WTC11 (cell line): ENCODE results near the gene NMRK1. TPM values are rescaled to one million over a fixed set of nuclear protein-coding genes. Genes with fewer than 3 reads are reported as not detected.

Experiments used
- ATAC-seq: fragments of 200-7000 bp; cut with Tn5 transposase; 2 replicates; pipeline ENCODE4 v1.10.0; 2021; ENCODE audit warnings: mild to moderate bottlenecking, moderate library complexity
- CTCF ChIA-PET: fragments of 300-600 bp; sonication (Branson Sonifier 250); formaldehyde crosslinking; loops from one replicate; lab custom pipeline; 2021; ENCODE audit warnings: antibody characterized with exemption; lab: Charles Lee
- POLR2A ChIA-PET: fragments of 350-600 bp; sonication (Branson Sonifier 250); formaldehyde crosslinking; loops from one replicate; lab custom pipeline; 2021; ENCODE audit warnings: antibody characterized with exemption; lab: Charles Lee
- DNase-seq: peaks from one replicate; pipeline ENCODE4 v3.0.0; 2021; ENCODE audit warnings: low spot score
- H3K27ac Mint-ChIP-seq: 2 replicates; pipeline ENCODE4 v1.8.0; 2021; ENCODE audit warnings: mixed read lengths
- H3K27me3 Mint-ChIP-seq: 2 replicates; pipeline ENCODE4 v1.8.0; 2021; ENCODE audit warnings: low read depth, mild to moderate bottlenecking, moderate library complexity, mixed read lengths
- H3K36me3 Mint-ChIP-seq: 2 replicates; pipeline ENCODE4 v1.8.0; 2021; ENCODE audit warnings: mixed read lengths
- H3K4me1 Mint-ChIP-seq: 2 replicates; pipeline ENCODE4 v1.8.0; 2022; ENCODE audit warnings: mixed read lengths
- H3K4me3 Mint-ChIP-seq: 2 replicates; pipeline ENCODE4 v1.8.0; 2021; ENCODE audit warnings: mild to moderate bottlenecking, moderate library complexity, mixed read lengths
- H3K9me3 Mint-ChIP-seq: 2 replicates; pipeline ENCODE4 v1.8.0; 2021; ENCODE audit warnings: mixed read lengths
- ARID4B ChIP-seq: sonication (generic); formaldehyde crosslinking; IDR thresholded peaks from 2 replicates; pipeline ENCODE4 v1.8.0; 2023; ENCODE audit warnings: missing genetic modification reagents, mild to moderate bottlenecking, borderline replicate concordance
- ATF3 ChIP-seq: sonication (generic); formaldehyde crosslinking; conservative IDR thresholded peaks from 2 replicates; pipeline ENCODE4 v1.8.1; 2022; ENCODE audit warnings: mild to moderate bottlenecking, missing genetic modification reagents
- ATF6 ChIP-seq: sonication (generic); formaldehyde crosslinking; IDR thresholded peaks from 2 replicates; pipeline ENCODE4 v1.8.1; 2023; ENCODE audit warnings: mild to moderate bottlenecking, missing genetic modification reagents
- E2F1 ChIP-seq: sonication (generic); formaldehyde crosslinking; IDR thresholded peaks from 2 replicates; pipeline ENCODE4 v1.8.0; 2022; ENCODE audit warnings: mild to moderate bottlenecking, missing genetic modification reagents
- ERG ChIP-seq: fragments of 250-450 bp; sonication (Bioruptor Pico); IDR thresholded peaks from 2 replicates; pipeline ENCODE4 v1.8.0; 2021; ENCODE audit warnings: mild to moderate bottlenecking
- GABPB1 ChIP-seq: sonication (generic); formaldehyde crosslinking; IDR thresholded peaks from 2 replicates; pipeline ENCODE4 v1.8.1; 2023; ENCODE audit warnings: mild to moderate bottlenecking, missing genetic modification reagents
- MYBL2 ChIP-seq: sonication (generic); formaldehyde crosslinking; IDR thresholded peaks from 2 replicates; pipeline ENCODE4 v1.8.1; 2023; ENCODE audit warnings: mild to moderate bottlenecking, moderate library complexity, missing genetic modification reagents
- SMAD4 ChIP-seq: sonication (generic); formaldehyde crosslinking; IDR thresholded peaks from 2 replicates; pipeline ENCODE4 v1.8.0; 2022; ENCODE audit warnings: mild to moderate bottlenecking, missing genetic modification reagents
- TEAD1 ChIP-seq: sonication (generic); formaldehyde crosslinking; IDR thresholded peaks from 2 replicates; pipeline ENCODE4 v1.8.0; 2022; ENCODE audit warnings: mild to moderate bottlenecking, missing genetic modification reagents
- USF1 ChIP-seq: sonication (generic); formaldehyde crosslinking; IDR thresholded peaks from 2 replicates; pipeline ENCODE4 v1.8.0; 2022; ENCODE audit warnings: mild to moderate bottlenecking, missing genetic modification reagents
- ZNF121 ChIP-seq: sonication (generic); formaldehyde crosslinking; IDR thresholded peaks from 2 replicates; pipeline ENCODE4 v1.8.0; 2023; ENCODE audit warnings: missing genetic modification reagents
- ZNF138 ChIP-seq: sonication (generic); formaldehyde crosslinking; conservative IDR thresholded peaks from 2 replicates; pipeline ENCODE4 v1.8.1; 2022; ENCODE audit warnings: mild to moderate bottlenecking, moderate library complexity, missing genetic modification reagents
- ZNF317 ChIP-seq: sonication (generic); formaldehyde crosslinking; IDR thresholded peaks from 2 replicates; pipeline ENCODE4 v1.8.1; 2023; ENCODE audit warnings: low read depth, mild to moderate bottlenecking, moderate library complexity, missing genetic modification reagents, borderline replicate concordance
- ZNF512 ChIP-seq: sonication (generic); formaldehyde crosslinking; IDR thresholded peaks from 2 replicates; pipeline ENCODE4 v1.8.1; 2022; ENCODE audit warnings: missing genetic modification reagents, borderline replicate concordance
- total RNA-seq: library from RNA; stranded (reverse); gene quantifications from 3 replicates; pipeline ENCODE4 v1.2.3, GENCODE V29; 2021

The NMRK1 gene
- total RNA-seq, 1 experiment from 2014 or later = 14.5 TPM

GRCh38 chr9:75105841-75106240, 17.9 kb upstream of the NMRK1 start (continued):
- TF ChIP-seq E2F1 (CRISPR knock-in tag) (no peak), ZNF317 (CRISPR knock-in tag) (no peak), USF1 (no peak), GABPB1 (CRISPR knock-in tag) (no peak), SMAD4 (CRISPR knock-in tag) (no peak), ATF3 (CRISPR knock-in tag) (no peak)
- TF ChIP-seq, all 79 proteins: peak for 0

- CTCF ChIA-PET = no interaction called here
- Mint-ChIP-seq H3K4me3 (no peak overlapping the region), H3K27me3 (no peaks in the 10 kb centered on the region), H3K9me3 (no peaks in the 10 kb centered on the region), H3K4me1 (peaks cover 10% of the 10 kb centered on the region), H3K27ac (no peak overlapping the region), H3K36me3 (no peaks in the 10 kb centered on the region)
- POLR2A ChIA-PET = interaction anchor here (1.7 kb wide), 1 partner anchor 17 kb away, joined by 8 read pairs; the partner anchor contains the start of genes NMRK1 and OSTF1
- DNase-seq = no peak
- ATAC-seq = no peak
- no peak for TF ChIP-seq ARID4B
- TF ChIP-seq TEAD1 = no peak
- TF ChIP-seq ZNF138 (CRISPR knock-in tag) = no peak
- TF ChIP-seq ERG = no peak
Observed at GRCh38 chr9:75105019-75105540, 17.1 kb upstream of the NMRK1 start.

GRCh38 chr9:75104607-75105006, 16.7 kb upstream of the NMRK1 start:
- DNase-seq (no peak), ATAC-seq (no peak)
- no peaks in the 10 kb centered on the region for H3K36me3 Mint-ChIP-seq
- TF ChIP-seq MYBL2 (CRISPR knock-in tag) = no peak
- no peaks in the 10 kb centered on the region for H3K9me3 Mint-ChIP-seq
- POLR2A ChIA-PET = interaction anchor here (1.7 kb wide), 1 partner anchor 17 kb away, joined by 8 read pairs; the partner anchor contains the start of genes NMRK1 and OSTF1
- no peak overlapping the region for H3K4me3 Mint-ChIP-seq
- CTCF ChIA-PET = no interaction called here
- H3K27me3 Mint-ChIP-seq = no peaks in the 10 kb centered on the region
- no peak overlapping the region for H3K27ac Mint-ChIP-seq
- peaks cover 10% of the 10 kb centered on the region for H3K4me1 Mint-ChIP-seq

- peaks cover 10% of the 10 kb centered on the region for H3K4me1 Mint-ChIP-seq
- H3K36me3 Mint-ChIP-seq = no peaks in the 10 kb centered on the region
- no peak for ATAC-seq
- POLR2A ChIA-PET = no interaction called here
- CTCF ChIA-PET = no interaction called here
- TF ChIP-seq ZNF138 (CRISPR knock-in tag) = no peak
- no peak for TF ChIP-seq GABPB1 (CRISPR knock-in tag)
- 0 out of 2 replicates have a peak, but pooled peaks have one; percentile 10 for TF ChIP-seq ZNF121
- no peak for TF ChIP-seq ATF6 (CRISPR knock-in tag)
- TF ChIP-seq ZNF512 (CRISPR knock-in tag) = no peak
- no peak overlapping the region for H3K4me3 Mint-ChIP-seq
- no peaks in the 10 kb centered on the region for H3K9me3 Mint-ChIP-seq
- H3K27me3 Mint-ChIP-seq = no peaks in the 10 kb centered on the region
- H3K27ac Mint-ChIP-seq = no peak overlapping the region
- DNase-seq = no peak
Observed at GRCh38 chr9:75102177-75102790, 14.3 kb upstream of the NMRK1 start.
